HG03103 (cell line): Measurements from ENCODE around the gene CASQ2.

Experiments
- ATAC-seq: cut with Tn5 transposase; IDR thresholded peaks from one replicate; pipeline ENCODE4 v1.9.1; 2021; ENCODE audit warnings: low read depth; ENCODE audit not compliant: unreplicated experiment

CASQ2 gene

DNA sequence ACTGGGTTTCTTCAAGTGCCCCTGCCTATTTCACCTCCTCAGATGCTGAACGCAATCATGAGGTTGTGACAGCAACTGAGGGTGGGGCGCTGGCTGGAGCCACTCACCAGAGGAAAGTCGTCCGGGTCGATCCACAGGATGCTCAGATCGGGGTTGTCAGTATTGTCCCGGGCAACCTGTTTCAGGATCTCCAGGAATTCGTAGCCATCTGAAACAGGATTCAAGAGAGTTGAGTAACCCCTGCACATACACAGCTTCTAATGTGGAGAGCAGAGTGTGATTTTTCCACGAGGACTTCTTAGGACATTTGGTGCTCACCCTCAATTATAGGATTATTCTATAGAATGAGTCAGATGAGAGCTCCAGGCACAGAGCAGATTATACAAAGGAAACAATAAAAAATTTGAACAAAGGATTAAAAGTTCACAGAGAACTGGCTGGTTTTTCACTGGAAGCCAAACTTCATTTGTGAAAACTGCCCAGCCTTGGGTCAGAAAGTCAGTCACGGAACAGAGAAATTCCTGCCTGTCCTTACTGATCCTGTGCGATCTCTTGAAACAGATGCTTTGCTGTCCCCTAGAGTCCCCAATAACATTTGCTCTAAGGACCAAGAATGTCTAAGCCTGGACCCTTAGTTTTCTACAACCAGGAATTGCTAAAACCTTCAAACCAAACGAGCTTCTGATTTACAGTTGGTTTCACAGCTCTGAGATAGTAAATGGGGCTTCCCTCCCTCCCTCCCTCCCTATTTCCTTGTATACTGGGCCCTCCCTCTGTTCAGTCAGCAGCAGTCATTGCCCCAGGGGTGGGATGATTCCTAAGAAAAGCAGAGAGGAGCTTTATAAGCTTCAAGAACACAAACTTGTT, 63.2 kb downstream of the CASQ2 start:
- no peak for ATAC-seq

GRCh38 chr1:115702959-115703358, 65.6 kb downstream of the CASQ2 start:
- ATAC-seq, result no peak

DNA sequence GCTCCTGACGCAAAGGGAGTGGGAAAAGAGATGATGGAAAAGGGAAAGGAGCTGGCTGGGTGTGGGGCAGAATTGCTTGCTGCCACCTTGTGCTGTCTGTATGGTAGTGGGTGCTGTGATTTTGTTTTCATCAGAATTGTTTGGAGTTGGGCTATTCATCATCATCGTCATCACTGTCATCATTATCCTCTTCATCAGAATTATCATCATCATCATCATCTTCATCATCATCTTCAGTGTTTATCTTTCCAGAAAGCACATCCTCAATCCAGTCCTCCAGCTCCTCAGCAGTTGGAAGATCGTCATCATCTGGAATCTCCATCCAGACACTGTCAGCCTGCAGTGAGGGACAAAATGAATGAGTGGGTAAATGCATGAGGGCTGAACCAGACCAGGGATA, 67.4 kb downstream of the CASQ2 start:
- no peak for ATAC-seq

GRCh38 chr1:115697619-115698018, 70.9 kb downstream of the CASQ2 start:
- no peak for ATAC-seq

DNA sequence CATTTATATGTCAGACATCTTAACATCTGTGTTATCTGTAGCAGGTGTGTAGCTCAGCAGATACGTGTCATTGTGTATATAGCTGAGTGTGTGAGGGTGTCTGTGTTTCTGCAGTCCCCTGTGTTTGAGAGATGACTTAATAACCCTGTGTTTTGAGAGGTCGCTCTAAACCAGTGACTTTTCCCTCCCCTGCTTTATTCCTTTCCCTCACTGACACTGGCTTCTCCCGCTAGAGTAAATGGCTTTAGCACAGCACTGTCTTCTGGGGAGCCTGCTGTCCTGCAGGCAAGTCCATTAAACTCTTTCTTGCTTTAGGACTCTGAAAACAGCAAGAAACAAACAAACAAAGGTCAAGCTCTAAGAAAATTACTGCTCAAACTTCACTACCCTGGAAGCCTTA, 73.7 kb downstream of the CASQ2 start:
- no peak for ATAC-seq

DNA sequence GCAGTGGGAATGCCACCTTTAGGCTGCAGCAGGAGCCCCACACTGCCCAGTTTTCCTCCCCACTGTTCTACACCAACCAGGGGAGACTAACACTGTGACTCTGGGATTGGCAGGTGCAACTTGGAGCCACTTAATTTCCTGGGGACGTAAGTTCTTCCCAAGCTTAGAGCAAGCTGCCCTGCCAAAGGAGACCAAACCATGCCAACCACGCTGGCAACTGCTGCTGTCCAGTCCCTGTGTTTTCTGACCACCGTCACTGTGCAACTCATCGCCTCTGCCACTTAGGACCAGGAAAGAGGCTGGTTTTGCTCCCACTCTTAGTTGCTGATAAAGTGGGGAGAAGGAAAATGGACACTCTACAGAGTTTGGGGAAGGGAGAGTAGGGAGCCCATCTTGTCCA, 76.3 kb downstream of the CASQ2 start:
- ATAC-seq, result no peak

- no peak for ATAC-seq
Measured at GRCh38 chr1:115690972-115691371, 77.5 kb downstream of the CASQ2 start.

DNA sequence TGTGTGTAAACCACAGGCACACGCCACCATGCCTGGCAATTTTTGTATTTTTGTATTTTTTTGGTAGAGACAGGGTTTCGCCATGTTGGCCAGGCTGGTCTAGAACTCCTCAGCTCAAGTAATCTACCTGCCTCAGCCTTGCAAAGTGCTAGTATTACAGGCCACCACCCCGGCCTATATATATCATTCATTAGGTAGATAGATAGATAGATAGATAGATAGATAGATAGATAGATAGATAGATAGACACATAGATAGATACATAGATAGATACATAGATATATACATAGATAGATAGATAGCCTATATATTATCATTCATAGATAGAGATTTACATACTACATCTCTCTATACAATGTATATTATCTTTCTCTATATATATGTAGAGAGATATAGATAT, 80.8 kb downstream of the CASQ2 start:
- ATAC-seq, result no peak

- no peak for ATAC-seq
Measured at GRCh38 chr1:115685029-115685705, 83.3 kb downstream of the CASQ2 start.

GRCh38 chr1:115682792-115683191, 85.7 kb downstream of the CASQ2 start:
- no peak for ATAC-seq

DNA sequence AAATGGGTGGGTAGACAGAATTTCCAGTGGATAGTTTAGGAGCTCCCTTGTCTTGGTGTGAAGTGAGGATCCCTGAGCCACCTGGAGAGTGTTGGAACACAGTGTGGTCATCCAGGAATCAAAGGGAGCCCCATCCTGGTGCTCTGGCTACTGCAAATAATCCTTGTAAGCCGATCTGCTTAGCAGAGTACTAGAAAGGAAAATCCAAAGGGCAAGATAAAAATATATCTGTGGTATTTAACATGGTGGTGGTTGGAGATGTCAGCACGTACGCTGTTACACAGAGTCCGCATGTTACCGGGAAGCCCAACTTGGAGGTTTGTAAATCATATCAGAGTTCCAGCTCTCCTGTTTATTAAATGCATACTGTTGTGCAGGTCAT, 87.8 kb downstream of the CASQ2 start:
- no peak for ATAC-seq

DNA sequence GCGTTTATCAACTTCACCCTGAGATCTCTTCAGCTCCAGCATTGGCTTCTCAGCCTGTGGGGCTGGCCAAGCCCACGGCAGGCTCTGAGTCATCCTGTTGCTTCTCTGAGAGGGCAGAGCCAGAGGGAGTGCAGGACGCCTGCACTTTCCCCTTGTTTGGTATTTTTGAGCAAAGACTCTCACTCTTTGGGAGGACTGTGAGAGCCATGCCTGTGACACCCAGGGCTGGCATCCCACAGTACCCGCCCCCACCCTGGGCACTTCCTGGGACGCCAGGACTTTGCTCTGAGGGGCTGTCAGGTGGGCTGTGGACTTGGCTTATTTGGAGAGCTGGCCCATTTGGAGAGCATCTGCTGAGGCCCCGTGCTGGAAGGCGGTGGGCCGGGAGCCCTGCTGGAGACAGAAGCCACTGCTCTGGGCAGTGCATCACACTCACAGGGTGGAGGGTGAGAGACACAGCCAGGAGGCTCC, 89.3 kb downstream of the CASQ2 start:
- no peak for ATAC-seq

DNA sequence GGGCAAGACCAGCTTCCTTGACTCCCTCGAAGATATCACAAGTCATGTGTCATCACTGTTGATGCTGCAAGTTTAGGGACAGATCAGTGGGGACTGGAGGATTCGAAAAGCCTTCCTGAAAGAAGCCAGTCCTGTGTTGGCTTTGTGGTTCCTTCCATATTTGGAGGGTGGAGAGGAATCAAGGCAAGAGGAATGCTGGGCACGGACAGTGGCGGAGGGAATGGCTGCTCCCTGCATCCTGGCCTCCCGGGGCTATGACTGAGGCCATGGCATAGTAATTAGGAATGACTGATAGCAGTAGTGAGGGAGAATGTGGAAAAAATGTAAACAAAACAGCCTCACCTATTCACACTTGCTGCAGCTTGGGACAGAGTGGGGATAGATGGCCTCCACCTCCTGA, 90.4 kb downstream of the CASQ2 start:
- no peak for ATAC-seq

GRCh38 chr1:115677565-115677964, 90.9 kb downstream of the CASQ2 start:
- no peak for ATAC-seq

DNA sequence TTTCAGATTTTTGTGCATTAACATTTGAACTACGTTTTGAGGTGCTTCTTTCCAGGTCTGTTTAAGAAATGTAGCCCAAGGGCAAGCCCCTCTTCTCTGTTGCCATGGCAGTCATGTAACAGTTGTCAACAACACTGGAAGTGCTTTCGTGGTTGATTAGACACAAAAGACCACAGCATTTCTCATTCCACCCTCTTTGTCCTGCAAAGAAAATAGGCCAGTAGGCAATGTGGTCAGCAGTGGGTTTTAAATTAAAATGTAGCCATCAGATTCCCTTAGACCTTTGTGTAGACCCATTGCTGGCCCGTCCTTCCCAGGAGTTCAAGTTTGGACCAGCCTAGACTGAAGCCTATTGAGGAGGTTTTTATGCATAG, 91.3 kb downstream of the CASQ2 start:
- ATAC-seq, result no peak

DNA sequence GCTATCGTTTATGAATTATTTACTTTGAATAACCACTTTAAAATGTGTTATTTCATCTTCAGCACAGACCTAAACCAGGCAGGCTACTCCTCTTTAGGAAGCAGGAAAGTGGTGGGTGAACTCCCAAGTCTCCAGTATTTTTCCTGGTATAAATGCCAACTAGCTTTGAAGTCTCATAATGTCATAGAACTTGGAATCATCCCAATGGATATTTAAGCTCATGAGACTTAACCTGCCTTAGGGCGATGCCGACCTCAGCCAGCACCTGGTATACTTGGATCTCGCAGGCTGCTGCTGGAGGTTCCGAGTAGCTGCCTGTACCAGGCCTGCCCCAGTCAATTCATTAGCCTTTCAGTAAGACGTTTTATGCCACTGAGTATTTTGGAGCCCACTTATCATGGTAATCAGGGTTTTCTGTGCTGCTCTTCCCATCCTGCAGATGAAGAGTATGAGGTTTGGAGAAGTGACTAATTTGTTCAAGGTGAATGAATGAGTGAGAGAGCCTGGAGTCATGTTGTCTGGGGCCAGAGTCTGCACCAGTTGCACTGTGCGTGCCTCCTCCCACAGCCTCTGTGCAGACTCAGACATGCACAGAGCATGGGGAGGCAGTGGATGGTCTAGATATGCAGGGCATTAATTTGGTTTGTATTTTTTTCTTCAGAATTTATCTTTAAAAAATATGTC, 91.9 kb downstream of the CASQ2 start:
- ATAC-seq, result no peak

DNA sequence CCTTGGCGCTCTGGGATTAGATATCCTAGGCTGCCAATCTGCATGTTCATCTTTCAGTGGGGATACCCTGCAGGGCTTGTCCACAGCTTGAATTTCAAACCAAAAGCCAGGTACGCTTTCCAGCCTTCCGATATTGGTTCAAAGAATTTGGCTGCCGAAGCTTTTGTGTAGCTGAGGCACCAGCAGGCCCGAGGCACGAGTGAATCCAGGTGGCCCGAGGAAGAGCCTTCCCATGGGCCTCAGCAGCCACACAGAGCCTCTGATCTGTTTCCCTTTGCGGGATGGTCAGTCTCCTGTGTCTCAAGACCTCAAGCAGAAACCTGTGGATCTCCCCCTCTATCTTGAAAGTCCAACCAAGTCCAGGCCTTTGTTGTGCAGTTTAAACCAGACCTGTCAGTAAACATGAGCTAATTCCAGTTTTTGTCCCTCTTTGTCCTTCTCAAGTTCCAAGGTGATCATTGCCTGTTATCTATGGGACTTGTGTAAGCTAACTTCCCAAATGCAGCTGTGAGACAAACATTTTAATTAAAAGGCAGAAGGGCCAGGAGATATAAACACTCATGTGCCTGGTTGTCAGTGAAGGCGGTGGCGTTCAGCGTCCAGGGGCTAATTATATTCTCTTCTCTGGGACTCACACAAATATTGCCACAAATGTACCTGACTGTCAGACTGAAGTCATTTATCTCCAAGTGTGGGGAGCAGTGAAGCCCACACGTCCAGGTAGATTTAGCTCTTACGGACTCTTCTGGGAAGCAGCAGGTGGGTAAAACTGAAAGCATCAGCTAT, 96.1 kb downstream of the CASQ2 start:
- ATAC-seq, result no peak

DNA sequence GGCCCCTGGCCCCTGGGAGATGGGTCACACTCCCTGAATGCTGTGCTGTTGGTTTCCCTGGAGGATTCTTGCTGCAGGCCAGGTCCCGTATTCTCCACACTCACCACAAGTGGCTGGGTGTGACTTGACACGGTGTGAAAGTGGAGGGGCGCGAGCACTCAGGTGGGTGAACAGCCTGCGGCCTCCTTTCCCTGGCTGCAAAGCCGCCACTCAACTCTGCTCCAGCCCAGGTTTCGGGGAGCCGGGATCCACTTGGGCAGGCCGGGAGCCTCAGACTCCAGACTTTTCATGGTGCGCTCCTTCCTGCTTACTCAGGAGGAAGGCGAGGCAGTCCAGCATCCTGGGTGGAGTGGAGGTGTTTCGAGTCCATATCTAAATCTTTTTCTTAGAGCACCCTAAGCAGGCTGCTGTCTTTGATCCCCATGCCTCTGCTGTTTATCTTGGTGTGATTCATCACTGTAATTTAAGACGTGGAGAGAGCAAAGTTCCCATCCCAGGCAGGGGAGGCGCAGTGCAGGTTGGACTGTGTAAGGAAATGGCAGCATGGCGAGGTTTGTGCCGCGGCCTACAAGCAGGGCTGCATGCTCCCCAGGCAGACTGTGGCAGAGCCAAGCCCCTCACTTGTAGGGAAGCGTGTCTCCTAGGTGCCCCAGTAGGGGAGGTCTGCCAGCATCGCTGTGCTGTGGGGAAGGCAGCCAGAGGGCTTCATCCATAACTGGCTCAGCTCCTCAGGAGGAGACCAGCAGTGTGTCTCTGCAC, 97.2 kb downstream of the CASQ2 start:
- no peak for ATAC-seq

GRCh38 chr1:115670476-115671175, 97.9 kb downstream of the CASQ2 start:
- ATAC-seq, result no peak
